Stimulated activated CD4-positive, alpha-beta T cell treated with anti-CD3 and anti-CD28 coated beads, Interleukin-12 subunit alpha, Interleukin-12 subunit beta, amount 100 ng/mL, for 48 hours (primary cell): ENCODE data around the gene PPP2R5C.
A peak's percentile ranks its signal among the peaks of the same experiment; 100 is the strongest.
"Not testable (repeated sequence)": the region's sequence is repeated elsewhere in the genome, so short reads cannot be mapped to it uniquely, and the experiment has no call there.

Experiments
- DNase-seq, 3 donors: peaks; one replicate each; pipeline ENCODE4 v3.0.0-alpha.2; 2020; ENCODE audit warnings: low read depth in 2 of 3, low spot score in 1 of 3

PPP2R5C gene

DNA sequence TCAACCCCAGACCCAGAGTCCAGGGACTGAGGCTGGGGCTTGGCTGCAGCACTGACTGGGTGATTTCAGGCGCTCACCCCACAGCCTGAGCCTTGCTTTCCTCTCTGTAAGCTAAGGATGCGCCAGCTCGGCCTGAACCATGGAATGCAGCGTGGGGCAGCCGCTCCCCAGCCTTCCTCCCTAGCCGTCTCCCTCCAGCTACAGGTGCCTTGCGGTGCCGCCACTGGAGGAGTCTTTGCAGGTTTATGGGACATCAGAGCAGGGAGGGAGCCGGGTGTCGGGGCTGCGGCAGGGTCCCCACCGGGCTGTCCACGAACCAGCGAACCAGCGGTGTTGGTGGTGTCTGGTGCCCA is 19.4 kb downstream of the PPP2R5C start:
- DNase-seq, result no peak

GRCh38 chr14:101781240-101782061 is 19.9 kb downstream of the PPP2R5C start:
- DNase-seq, result peak in 1 of 3 donors; percentile 26

DNA sequence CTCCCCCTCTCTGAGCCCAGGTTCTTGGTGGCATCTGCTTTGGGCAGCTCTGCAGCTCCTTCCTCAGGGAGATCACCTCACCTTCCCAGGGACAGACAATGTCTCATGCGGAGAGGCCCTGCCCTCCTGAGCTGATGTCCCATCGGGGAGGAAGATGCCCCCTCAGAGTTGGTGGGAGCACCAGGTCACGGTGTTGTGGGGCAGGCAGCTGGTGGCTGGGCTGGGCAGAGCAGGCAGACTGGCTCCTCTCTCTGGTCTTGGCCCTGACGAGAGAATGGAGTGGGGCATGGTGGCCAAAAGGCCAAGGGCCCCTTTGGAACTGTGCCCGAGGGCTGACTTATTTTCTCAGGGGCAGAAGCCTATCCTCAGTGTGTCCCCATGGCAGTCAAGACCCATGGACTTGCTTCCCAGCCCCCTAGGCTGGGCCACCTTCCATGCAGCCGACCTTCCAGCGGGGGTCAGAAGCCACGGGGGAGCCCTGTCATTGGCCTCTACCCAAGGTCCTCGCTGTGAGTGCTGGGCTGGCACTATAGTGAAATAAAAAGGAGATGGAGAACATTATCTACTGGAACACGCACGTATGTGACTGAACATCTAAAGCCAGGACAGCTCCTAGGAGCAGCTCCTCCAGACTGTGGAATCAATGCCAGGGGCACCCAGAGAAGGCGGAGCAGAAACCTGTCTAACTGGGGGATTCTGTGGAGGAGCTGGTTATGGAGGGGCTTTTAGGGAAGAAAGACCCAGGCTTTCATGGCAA is 21.9 kb downstream of the PPP2R5C start:
- DNase-seq, result no peak

DNA sequence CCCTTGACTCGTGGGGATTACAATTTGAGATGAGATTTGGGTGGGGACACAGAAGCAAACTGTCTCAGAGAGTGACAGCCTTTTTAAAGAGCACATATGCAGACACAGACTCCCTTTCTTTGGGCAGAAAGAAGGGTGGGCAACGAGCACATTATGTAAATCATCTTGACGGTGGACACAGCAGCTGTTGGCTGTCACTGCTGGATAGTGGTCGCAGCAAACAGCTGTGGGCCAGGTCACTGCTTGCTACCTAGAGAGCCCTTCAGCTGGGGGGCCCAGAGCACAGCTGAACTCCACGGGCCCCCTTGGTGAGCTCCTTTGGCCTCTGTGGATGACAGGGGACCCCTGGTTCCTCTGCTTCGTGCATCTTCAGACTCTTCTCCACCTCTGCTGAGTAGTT is 23.1 kb downstream of the PPP2R5C start:
- no peak for DNase-seq

GRCh38 chr14:101788016-101788635 is 26.6 kb downstream of the PPP2R5C start:
- no peak for DNase-seq

GRCh38 chr14:101789222-101789621 is 27.7 kb downstream of the PPP2R5C start:
- no peak for DNase-seq

GRCh38 chr14:101790232-101790631 is 28.7 kb downstream of the PPP2R5C start:
- DNase-seq, result no peak

DNA sequence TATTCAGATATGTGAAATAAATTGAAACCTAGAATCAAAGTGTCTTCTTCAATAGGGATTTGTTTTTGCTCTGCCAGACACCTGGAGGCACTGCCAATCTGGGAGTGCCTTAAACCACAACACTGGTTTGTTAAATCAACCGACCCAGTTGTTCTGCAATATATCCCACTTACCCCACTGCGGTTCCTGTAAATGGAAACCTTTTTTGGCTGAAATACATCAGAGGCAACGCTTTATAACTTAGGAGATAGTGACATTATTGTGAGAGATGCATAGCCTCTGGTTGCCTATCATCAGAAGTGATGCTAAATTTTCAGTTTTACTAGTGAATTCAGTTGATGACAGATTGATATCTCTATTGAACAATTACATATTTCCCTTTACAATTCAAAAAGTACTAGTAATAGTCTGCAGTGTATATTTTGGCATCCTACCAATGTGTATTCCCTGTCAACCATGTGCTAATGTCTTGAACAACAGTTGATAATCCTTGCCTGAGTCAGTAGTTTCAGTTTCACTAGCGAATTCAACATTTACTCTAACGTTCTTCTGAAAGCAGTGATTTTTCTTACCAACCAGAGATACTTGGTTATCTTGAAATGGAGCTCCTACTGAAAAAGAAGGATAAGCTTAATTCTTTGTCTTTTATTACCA is 30.5 kb downstream of the PPP2R5C start:
- no peak for DNase-seq

DNA sequence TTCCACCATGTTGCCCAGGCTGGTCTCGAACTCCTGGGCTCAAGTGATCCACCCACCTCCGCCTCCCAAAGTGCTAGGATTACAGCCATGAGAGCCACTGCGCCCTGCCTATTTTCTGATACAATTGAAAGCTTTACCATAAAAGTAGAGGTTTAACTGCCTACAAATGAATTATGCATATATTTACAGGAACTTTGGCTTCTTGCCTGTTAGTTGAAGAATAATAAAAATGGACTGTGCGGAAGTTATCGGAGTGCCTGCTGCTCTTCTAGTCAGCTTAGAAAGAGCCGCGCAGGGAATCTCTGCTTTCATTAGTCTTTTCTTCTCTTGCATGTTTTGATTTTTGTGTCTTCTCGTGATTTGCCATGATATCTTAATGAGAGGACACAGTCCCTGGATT is 34.5 kb downstream of the PPP2R5C start:
- DNase-seq, result no peak

DNA sequence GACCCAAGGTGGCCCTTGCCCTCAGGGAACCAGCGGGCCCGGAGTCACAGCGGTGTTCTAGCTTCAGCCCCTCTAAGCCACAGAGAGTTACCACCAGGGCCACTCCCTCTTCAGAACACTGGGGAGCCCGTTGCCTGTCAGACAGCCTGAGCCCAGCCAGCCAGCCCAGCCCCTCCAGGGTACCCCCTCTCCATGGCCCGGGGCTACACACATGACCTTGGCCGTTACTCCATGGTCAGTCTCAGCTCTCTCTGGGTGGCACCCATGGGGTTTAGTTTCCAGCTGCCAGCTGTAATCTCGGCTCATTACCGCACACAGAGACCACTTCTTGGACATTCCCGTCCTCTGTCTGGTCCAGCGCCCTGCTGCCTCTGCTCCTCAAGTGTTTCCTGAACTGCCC is 35.0 kb downstream of the PPP2R5C start:
- DNase-seq, result no peak

DNA sequence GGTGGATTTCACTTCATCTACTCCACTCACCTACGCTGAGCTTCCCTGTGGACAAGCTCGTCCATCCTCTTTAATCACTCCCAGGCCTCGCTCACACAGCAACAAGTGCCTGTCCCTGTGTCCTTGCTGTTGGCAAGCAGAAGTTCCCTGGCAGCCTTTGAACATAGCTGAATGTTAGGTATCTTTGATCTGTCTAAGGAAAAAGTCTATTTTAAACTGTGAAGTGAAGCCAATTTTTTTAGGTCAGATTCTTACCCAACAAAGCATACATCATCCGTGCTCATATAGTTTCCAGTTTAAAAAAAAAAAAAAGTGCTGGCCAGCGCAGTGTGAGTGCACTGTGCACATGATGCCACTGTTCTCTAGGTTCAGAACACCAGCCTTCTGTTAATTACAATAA is 36.3 kb downstream of the PPP2R5C start:
- no peak for DNase-seq

GRCh38 chr14:101804373-101804772 is 42.9 kb downstream of the PPP2R5C start:
- not testable (repeated sequence) for DNase-seq

DNA sequence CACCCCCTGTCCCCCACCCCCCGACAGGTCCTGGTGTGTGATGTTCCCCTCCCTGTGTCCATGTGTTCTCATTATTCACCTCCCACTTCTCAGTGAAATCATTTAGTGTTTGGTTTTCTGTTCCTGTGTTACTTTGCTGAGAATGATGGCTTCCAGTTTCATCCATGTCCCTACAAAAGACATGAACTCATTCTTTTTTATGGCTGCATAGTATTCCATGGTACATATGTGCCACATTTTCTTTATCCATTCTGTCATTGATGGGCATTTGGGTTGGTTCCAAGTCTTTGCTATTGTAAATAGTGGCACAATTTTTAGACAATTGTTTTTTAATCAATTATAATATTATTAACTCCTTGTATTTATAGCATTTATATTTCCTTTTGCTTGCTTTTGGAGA is 44.7 kb downstream of the PPP2R5C start:
- DNase-seq, result not testable (repeated sequence)

DNA sequence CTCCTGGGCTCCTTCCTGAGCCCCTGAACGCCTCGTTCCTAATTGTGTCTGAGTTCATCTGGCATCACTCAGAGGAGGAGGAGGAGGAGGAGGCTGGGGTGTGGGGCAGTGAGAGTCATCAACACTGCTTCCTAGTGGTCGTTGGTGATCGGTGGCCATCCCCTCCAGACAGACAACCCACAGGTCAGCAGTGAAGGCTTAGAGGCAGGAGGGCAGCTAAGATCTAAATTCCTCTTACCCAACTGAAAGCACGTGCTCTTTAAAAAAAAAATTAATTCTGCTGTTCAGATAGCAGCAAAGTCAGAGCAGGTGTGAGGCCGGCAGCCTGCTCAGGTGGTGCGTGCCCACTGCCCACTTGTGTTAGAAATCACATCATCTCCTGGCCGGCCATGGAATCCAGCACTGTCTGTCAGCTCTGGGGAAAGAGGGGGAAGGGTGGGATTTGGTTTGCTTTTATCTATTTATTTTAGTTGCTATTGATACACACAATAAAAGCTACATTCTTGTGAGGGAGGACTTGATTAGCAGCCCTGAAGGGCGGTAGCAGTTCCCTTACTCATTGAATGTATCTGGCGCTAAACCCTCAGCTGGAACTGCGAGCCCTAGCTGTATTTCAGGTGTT is 46.6 kb downstream of the PPP2R5C start:
- DNase-seq, result no peak

DNA sequence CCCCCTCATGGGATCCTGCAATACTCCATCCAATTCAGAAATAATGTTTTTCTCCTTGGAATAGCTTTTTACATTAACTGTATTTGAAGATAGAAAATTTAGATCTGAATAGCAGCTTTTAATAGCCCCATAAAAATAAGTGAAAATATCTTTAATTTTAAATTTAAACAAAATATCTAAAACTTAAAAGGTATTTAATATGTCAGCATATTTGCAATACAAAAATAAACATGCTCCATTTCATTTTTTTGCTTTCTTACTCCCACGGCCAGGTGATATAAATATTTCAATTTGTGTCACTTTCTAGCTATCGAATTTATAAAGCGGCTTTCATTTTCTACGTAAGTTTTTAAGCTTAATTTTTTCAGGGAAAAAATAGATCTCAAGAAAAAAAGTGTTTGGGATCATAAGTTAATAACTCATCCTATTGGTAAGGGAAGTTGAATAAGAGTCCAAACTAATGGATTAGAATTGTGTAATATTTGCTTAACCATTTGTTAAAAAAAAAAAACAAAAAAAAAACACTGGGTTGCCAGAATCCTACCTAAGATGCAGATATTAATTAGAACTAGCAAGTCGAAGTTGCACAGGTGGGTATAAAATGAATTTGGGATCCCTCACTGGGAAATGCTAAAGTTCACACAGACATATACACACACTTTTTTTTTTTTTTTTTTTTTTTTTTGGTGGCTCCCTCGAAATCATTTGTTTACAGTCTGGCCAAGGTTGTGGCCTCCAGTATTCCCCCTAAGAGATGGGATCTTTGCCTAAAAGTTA is 47.6 kb downstream of the PPP2R5C start:
- DNase-seq, result no peak

GRCh38 chr14:101809671-101810514 is 48.4 kb downstream of the PPP2R5C start:
- peak; percentile 69 to 71 (median 71) for DNase-seq

- no peak for DNase-seq
These were observed 49.5 kb downstream of the PPP2R5C start for GRCh38 chr14:101810897-101811621.

DNA sequence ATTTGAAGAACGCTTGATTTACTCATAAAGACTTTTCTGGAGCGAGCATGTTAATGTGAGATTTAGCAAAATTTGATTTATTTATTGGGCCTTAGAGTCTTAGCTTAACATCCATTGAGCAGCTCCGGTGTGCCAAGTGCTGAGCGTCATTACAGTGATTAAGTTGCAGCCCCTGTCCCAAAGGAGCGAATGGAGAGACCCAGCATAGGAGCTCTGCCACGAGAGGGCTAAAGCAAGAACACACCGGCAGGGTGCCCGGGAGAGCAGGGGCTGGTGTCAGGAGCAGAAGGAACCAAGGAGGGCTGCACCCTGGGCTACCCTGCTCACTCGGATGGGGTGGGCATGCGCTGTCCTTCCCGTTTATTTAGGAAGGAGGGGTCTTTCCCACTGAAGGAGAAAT is 50.6 kb downstream of the PPP2R5C start:
- no peak for DNase-seq
